Nephron progenitor cell (in vitro differentiated cells): Measurements from ENCODE around the gene PDE7B.
A peak's percentile ranks its signal among the peaks of the same experiment; 100 is the strongest.

Experiments
- DNase-seq: peaks from one replicate; pipeline ENCODE4 v3.0.0; 2021
- H3K27ac Mint-ChIP-seq: 2 replicates; pipeline ENCODE4 v1.8.0; 2021; ENCODE audit warnings: mild to moderate bottlenecking, moderate library complexity, mixed read lengths
- H3K27me3 Mint-ChIP-seq: 2 replicates; pipeline ENCODE4 v1.8.0; 2021; ENCODE audit warnings: mild to moderate bottlenecking, low read depth, mixed read lengths; ENCODE audit not compliant: poor library complexity
- H3K36me3 Mint-ChIP-seq: 2 replicates; pipeline ENCODE4 v1.8.0; 2021; ENCODE audit warnings: low read depth, mixed read lengths
- H3K4me1 Mint-ChIP-seq: 2 replicates; pipeline ENCODE4 v1.8.0; 2021; ENCODE audit warnings: mixed read lengths
- H3K4me3 Mint-ChIP-seq: 2 replicates; pipeline ENCODE4 v1.8.0; 2021; ENCODE audit warnings: mild to moderate bottlenecking, moderate library complexity, mixed read lengths
- H3K9me3 Mint-ChIP-seq: 2 replicates; pipeline ENCODE4 v1.8.0; 2021; ENCODE audit warnings: mild to moderate bottlenecking, moderate library complexity, mixed read lengths
- TF ChIP-seq, protein P1 (sequence below): fragments of 200-600 bp; sonication (generic); IDR thresholded peaks from 2 replicates; pipeline ENCODE4 v1.5.0; 2021; ENCODE audit warnings: antibody characterized with exemption

PDE7B gene

DNA sequence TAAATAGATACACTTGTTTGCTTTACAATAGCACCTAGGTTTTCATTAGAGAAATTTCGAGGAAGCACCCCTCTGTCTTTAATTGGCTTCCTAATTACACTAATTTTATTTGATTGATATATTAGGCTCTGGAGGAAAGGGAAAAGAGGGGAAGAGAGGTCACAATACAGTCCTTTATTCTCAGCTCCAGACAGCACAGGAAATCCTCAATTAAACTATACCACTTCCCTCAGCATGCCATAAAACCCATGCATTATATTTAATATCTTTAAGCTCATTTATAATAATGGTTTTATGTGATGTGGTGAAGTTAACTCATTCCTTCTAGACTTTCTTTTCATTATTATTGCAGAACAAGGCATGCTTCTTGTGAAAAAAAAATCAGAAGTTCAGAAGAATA lies 17.7 kb upstream of the PDE7B start:
- TF ChIP-seq, protein P1, sequence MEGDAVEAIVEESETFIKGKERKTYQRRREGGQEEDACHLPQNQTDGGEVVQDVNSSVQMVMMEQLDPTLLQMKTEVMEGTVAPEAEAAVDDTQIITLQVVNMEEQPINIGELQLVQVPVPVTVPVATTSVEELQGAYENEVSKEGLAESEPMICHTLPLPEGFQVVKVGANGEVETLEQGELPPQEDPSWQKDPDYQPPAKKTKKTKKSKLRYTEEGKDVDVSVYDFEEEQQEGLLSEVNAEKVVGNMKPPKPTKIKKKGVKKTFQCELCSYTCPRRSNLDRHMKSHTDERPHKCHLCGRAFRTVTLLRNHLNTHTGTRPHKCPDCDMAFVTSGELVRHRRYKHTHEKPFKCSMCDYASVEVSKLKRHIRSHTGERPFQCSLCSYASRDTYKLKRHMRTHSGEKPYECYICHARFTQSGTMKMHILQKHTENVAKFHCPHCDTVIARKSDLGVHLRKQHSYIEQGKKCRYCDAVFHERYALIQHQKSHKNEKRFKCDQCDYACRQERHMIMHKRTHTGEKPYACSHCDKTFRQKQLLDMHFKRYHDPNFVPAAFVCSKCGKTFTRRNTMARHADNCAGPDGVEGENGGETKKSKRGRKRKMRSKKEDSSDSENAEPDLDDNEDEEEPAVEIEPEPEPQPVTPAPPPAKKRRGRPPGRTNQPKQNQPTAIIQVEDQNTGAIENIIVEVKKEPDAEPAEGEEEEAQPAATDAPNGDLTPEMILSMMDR: no peak
- Mint-ChIP-seq H3K27me3 (peaks cover 21% of the 10 kb centered on the region), H3K4me1 (peaks cover 28% of the 10 kb centered on the region), H3K36me3 (no peaks in the 10 kb centered on the region), H3K9me3 (peaks cover 4% of the 10 kb centered on the region), H3K27ac (no peak overlapping the region), H3K4me3 (no peak overlapping the region)
- DNase-seq: no peak

DNA sequence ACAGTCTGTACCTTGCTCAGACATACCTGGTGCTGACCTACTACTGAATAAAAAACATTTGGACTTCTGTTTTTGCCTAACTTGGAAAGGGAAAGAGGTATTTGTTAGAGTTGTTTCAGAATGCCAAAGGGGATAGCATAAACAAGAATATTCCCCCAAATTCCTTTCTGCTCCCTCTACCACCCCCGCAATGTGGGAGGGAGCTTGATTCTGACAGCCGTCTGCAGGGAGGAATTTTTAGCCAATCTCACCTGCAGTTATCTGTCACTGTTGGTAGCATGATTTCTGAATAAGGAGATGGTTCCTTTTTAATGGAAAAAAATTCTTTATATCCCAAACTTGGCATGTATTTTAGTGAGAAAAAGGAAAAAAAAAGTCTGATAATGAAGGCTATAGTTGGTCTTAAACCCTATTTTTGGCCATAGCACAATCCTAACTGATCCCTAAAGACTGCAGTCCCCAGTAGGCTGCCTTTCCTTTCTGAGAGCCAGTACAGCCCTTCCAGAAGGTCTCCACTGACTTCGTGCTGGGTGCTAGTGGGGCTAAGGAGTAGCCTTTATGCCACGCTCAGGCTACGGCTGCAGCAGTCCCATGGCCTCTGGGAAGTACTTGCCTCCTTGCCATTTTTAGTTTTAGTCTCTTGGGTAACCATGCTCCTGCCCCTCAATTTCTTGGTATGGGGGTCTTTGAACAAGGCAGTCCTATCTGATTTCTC lies 13.6 kb upstream of the PDE7B start:
- Mint-ChIP-seq H3K36me3 (no peaks in the 10 kb centered on the region), H3K4me3 (no peak overlapping the region), H3K4me1 (peaks cover 27% of the 10 kb centered on the region), H3K9me3 (peaks cover 4% of the 10 kb centered on the region), H3K27ac (no peak overlapping the region), H3K27me3 (peaks cover 23% of the 10 kb centered on the region)
- no peak for DNase-seq
- TF ChIP-seq, protein P1: no peak

DNA sequence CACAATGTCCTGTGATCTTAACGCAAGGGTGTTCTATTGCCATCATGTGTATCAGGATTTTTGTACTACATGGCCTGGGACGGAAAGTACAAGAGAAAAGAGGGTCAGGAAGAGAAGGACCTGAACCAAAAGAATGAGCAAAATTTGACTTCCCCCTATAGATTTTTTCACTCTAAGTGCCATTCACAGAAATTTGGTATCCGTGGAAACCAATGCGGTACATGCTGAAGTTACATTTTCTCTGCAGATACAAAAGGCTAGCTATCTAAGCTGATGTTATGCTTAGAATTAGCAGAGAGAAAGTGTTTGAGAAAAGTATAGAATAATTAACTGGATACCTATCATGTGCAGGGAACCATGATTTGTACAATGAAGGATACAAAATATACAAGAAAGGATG lies 12.4 kb upstream of the PDE7B start:
- TF ChIP-seq, protein P1: no peak
- peaks cover 12% of the 10 kb centered on the region for H3K27me3 Mint-ChIP-seq
- H3K36me3 Mint-ChIP-seq: no peaks in the 10 kb centered on the region
- H3K27ac Mint-ChIP-seq: no peak overlapping the region
- peaks cover 22% of the 10 kb centered on the region for H3K4me1 Mint-ChIP-seq
- no peak for DNase-seq
- H3K9me3 Mint-ChIP-seq: peaks cover 4% of the 10 kb centered on the region
- no peak overlapping the region for H3K4me3 Mint-ChIP-seq

DNA sequence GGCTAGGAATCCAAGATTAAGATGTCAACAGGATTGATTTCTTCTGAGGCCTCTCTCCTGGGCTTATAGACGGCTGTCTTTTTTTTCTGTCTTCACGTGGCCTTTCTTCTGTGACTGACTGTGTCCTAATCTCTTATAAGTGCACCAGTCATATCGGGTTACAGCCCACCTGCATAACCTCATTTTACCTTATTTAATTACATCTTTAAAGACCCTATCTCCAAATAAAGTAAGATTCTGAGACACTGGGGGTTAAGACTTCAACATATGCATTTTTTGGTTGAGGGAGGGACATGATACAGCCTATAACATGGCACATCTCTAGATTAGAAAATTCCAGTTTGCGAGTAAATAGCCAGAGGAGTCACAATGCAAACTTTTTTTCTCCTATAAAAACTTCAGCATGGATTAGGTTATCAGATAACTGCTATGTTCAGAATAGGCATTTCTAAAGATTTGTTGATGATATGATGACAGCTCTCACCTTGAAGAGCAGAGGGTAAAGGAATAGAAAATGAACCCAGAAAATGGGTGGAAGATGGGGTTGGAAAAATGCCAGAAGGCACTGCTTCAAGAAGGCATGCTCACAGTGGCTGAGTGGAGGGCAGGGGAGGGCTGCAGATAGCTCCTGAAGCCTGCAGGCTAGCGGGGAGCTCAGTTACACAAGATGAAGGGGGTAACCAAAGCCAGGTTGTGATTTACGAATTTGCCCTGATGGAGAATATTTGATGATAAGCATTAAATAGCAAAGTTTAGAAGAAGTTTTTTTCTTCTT lies 8.7 kb upstream of the PDE7B start:
- no peaks in the 10 kb centered on the region for H3K36me3 Mint-ChIP-seq
- no peak overlapping the region for H3K4me3 Mint-ChIP-seq
- H3K27me3 Mint-ChIP-seq: peaks cover 8% of the 10 kb centered on the region
- H3K4me1 Mint-ChIP-seq: peaks cover 17% of the 10 kb centered on the region
- H3K9me3 Mint-ChIP-seq: no peaks in the 10 kb centered on the region
- H3K27ac Mint-ChIP-seq: peak overlapping the region; percentile 18
- no peak for DNase-seq
- TF ChIP-seq, protein P1: no peak

DNA sequence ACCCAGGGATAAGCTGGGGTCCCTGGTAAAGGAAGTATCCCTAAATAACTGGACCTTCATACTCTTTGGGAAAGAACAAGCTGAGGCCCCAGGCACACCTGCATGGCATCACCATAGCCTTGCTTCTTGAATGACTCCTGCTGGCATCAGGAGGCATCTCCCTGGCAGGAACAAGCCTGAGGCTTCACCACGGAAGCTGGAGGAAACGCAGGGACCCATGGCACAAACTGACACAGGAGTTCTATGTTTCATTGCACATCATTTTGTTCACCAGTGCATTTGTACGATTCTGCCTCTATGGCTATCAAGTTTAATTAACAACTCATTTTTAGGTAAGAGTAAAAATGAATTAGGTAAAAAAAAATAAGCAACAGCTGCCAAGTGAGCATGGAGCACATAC lies 619 bp upstream of the PDE7B start:
- no peak for DNase-seq
- H3K27ac Mint-ChIP-seq: no peak overlapping the region
- peaks cover under 1% of the 10 kb centered on the region for H3K27me3 Mint-ChIP-seq
- H3K4me1 Mint-ChIP-seq: peaks cover 31% of the 10 kb centered on the region
- H3K9me3 Mint-ChIP-seq: no peaks in the 10 kb centered on the region
- no peak overlapping the region for H3K4me3 Mint-ChIP-seq
- no peaks in the 10 kb centered on the region for H3K36me3 Mint-ChIP-seq
- TF ChIP-seq, protein P1: no peak
